Spleen (tissue), 3 donors: Measurements from ENCODE around the gene MYH14.

ENCODE experiments used
- POLR2A ChIP-seq, 3 donors: fragments of 450-650 bp; IDR thresholded peaks; one replicate each; pipeline ENCODE4 v1.5.1; 2017; ENCODE audit warnings: antibody characterized with exemption in 3 of 3, mild to moderate bottlenecking in 1 of 3
- POLR2AphosphoS5 ChIP-seq, 3 donors: sonication (generic); formaldehyde crosslinking; IDR thresholded peaks; one replicate each; pipeline ENCODE4 v1.5.1; 2017; ENCODE audit warnings: antibody characterized with exemption in 3 of 3

- TF ChIP-seq POLR2A (IDR thresholded peaks at IDR 0.05) (no peak), POLR2AphosphoS5 (IDR thresholded peaks at IDR 0.05) (no peak)
Measured at GRCh38 chr19:50175924-50176323, 27.5 kb upstream of the MYH14 start.
